Colonic mucosa (tissue), 4 donors: ENCODE measurements around the gene NPDC1. TPM values are rescaled to one million over a fixed set of nuclear protein-coding genes. Genes with fewer than 3 reads are reported as not detected.

Experiments used
- DNase-seq: peaks from one replicate; pipeline ENCODE4 v3.0.0-alpha.2; 2020
- H3K27ac ChIP-seq: fragments of 200-600 bp; one replicate; pipeline ENCODE4 v1.8.0; 2021
- H3K27me3 ChIP-seq: fragments of 200-600 bp; one replicate; pipeline ENCODE4 v1.8.0; 2021
- H3K36me3 ChIP-seq: fragments of 200-600 bp; one replicate; pipeline ENCODE4 v1.8.0; 2021
- H3K4me1 ChIP-seq: fragments of 200-600 bp; one replicate; pipeline ENCODE4 v1.8.0; 2021; ENCODE audit warnings: mild to moderate bottlenecking
- H3K4me3 ChIP-seq: fragments of 200-600 bp; one replicate; pipeline ENCODE4 v1.8.0; 2021
- H3K9ac ChIP-seq, 2 donors: one replicate each; pipeline ENCODE4 v1.7.0; 2013; ENCODE audit warnings: control low read depth in 2 of 2, low read depth in 2 of 2, low read length in 2 of 2
- H3K9me3 ChIP-seq: fragments of 200-600 bp; one replicate; pipeline ENCODE4 v1.8.0; 2021
- CTCF ChIP-seq: fragments of 200-600 bp; IDR thresholded peaks from one replicate; pipeline ENCODE4 v1.8.0; 2022; ENCODE audit warnings: antibody characterized with exemption, mild to moderate bottlenecking
- intact Hi-C: fragments of 100-400 bp; cut with DNase I; formaldehyde crosslinking; loops from one replicate; pipeline ENCODE4 v1.14.1; 2022
- total RNA-seq, 2 donors: library from RNA; stranded (reverse); fragmentation: NEBNext Ultra II Directional in 1 of 2; extraction: Animal tissue kit (Norgen Biotek cat#: 25700) in 1 of 2; gene quantifications; one replicate each; pipeline ENCODE4 v1.2.1, GENCODE V29; 2021
- donor health status: healthy.
- donor health status: DM: no; HTN: no; CAD: no.
- donor health status: DM: no; HTN: no; CAD: no.

The NPDC1 gene
- total RNA-seq, 2 donors from 2014 or later = 149 to 177 TPM

GRCh38 chr9:136996361-136997292, 49.4 kb downstream of the NPDC1 start, which contains the start of gene CLIC3:
Gene CLIC3, minus strand, starts transcription at chr9:136996568. Its CDS starts 25 bp downstream, at chr9:136996543.
- Histone ChIP-seq H3K9ac (peak within 1 kb of the TSS; percentile 40 to 63), H3K27ac (peak within 1 kb of the TSS; percentile 57), H3K4me3 (peak within 1 kb of the TSS; percentile 32), H3K36me3 (no peaks in the 10 kb centered on the region), H3K9me3 (no peaks in the 10 kb centered on the region), H3K4me1 (peaks cover 18% of the 10 kb centered on the region), H3K27me3 (no peaks in the 10 kb centered on the region)
- intact Hi-C loops = no loop called here
- DNase-seq = peak; percentile 81
- TF ChIP-seq CTCF = no peak

- Histone ChIP-seq H3K4me1 (peaks cover 18% of the 10 kb centered on the region), H3K27me3 (no peaks in the 10 kb centered on the region), H3K27ac (peak overlapping the region; percentile 57), H3K36me3 (no peaks in the 10 kb centered on the region), H3K9ac (peak overlapping the region; percentile 40 to 63), H3K4me3 (peak overlapping the region; percentile 32), H3K9me3 (no peaks in the 10 kb centered on the region)
- DNase-seq = no peak
- intact Hi-C loops = no loop called here
- no peak for TF ChIP-seq CTCF
Observed at GRCh38 chr9:136995772-136996311, 50.1 kb downstream of the NPDC1 start.

GRCh38 chr9:136995362-136995761, 50.6 kb downstream of the NPDC1 start:
- Histone ChIP-seq H3K27me3 (no peaks in the 10 kb centered on the region), H3K4me1 (peaks cover 18% of the 10 kb centered on the region), H3K36me3 (no peaks in the 10 kb centered on the region), H3K27ac (no peak overlapping the region), H3K9me3 (no peaks in the 10 kb centered on the region), H3K4me3 (no peak overlapping the region), H3K9ac (no peak overlapping the region)
- no peak for DNase-seq
- intact Hi-C loops = no loop called here
- no peak for TF ChIP-seq CTCF

- H3K4me1 ChIP-seq = peaks cover 18% of the 10 kb centered on the region
- intact Hi-C loops = no loop called here
Observed at GRCh38 chr9:136994888-136995230, 51.1 kb downstream of the NPDC1 start.

More at GRCh38 chr9:136994888-136995230, 51.1 kb downstream of the NPDC1 start:
- H3K9ac ChIP-seq = no peak overlapping the region
- H3K9me3 ChIP-seq = no peaks in the 10 kb centered on the region
- H3K36me3 ChIP-seq = no peaks in the 10 kb centered on the region
- no peak for TF ChIP-seq CTCF
- H3K4me3 ChIP-seq = no peak overlapping the region
- DNase-seq = no peak
- H3K27ac ChIP-seq = no peak overlapping the region
- H3K27me3 ChIP-seq = no peaks in the 10 kb centered on the region
